Fibroblast of peridontal ligament (primary cell): ENCODE results near the gene TSC22D3.

Source experiments
- DNase-seq: peaks from one replicate; pipeline ENCODE4 v3.0.0-alpha.2; 2010; ENCODE audit errors: extremely low read depth

The TSC22D3 gene

GRCh38 chrX:107760304-107761077 is 15.1 kb downstream of the TSC22D3 start:
- DNase-seq, result no peak

- DNase-seq, result no peak
Observed at GRCh38 chrX:107758231-107758766, 17.3 kb downstream of the TSC22D3 start.

GRCh38 chrX:107755721-107756120 is 19.9 kb downstream of the TSC22D3 start:
- DNase-seq, result no peak

DNA sequence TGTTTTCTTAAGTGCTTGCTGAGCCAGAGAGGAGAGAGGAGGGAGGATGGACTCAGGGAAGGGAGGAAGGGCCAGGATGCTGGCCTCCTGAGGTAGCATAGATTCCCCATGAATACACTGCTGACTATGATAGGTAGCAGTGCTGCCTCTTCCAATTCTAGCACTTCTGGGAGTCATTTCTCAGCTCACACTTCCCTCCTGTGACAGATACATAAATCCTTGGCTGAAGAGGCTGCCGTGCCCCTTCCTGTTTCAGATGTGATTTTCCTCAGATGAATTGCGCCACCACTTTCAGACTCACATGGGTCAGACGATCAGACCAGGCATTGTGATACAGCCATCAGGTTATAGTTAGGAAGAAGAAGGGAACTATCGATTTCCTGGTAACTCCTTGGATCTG is 22.4 kb downstream of the TSC22D3 start:
- no peak for DNase-seq

GRCh38 chrX:107752714-107753113 is 22.9 kb downstream of the TSC22D3 start:
- DNase-seq, result no peak

GRCh38 chrX:107752043-107752442 is 23.5 kb downstream of the TSC22D3 start:
- DNase-seq, result no peak

DNA sequence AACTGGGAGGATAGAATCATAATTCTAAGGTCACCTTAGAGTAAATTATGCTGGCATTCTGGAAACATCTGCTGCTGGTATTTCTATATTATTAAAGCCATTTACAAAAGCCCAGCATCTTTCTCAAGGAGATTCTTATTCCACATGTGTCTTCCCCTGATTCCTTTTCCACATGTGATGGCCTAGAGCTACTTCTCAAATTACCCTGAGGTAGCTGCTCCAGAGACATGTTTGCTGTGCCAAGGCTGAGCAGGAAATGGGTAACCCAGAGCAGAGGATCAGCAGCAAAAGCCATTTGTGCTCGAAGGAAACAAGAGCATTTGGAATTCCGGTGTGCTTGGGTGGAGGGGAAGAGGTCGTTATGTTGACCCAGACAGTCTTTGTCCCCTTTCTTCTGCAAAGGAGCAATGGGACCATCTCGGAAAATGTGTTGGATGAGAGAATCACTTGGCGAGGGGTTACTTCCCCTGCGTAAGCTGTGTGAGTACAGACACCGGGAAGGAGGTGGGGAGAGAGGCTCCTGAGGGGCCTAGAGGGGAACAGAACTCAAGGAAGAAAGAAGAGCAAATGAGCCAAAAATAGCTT is 24.6 kb downstream of the TSC22D3 start:
- no peak for DNase-seq

DNA sequence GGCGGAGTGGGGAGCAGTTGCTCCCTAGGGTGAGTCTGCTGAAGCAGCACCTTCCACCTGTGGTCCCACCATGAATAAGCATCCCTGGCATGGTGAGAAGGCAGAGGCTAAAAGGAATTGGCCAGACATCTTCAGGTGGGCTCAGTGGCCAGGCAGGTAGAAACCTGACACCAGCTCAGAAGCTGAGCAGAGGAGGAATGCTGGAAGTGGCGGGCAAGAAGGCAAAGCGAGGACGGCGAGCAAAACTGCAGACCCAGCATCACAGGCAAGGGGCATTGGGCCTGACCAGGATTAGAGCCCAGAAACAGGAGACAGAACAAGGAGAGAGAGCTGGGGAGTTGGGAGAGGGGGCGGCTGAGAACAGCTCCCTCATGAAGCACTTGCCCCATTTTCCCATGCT is 25.3 kb downstream of the TSC22D3 start:
- DNase-seq, result no peak

GRCh38 chrX:107748506-107748905 is 27.1 kb downstream of the TSC22D3 start:
- DNase-seq, result no peak

- peak; percentile 53 for DNase-seq
Observed at GRCh38 chrX:107747596-107748161, 27.9 kb downstream of the TSC22D3 start.

- no peak for DNase-seq
Observed at GRCh38 chrX:107744868-107745267, 30.7 kb downstream of the TSC22D3 start.

GRCh38 chrX:107743995-107744394 is 31.6 kb downstream of the TSC22D3 start:
- no peak for DNase-seq

DNA sequence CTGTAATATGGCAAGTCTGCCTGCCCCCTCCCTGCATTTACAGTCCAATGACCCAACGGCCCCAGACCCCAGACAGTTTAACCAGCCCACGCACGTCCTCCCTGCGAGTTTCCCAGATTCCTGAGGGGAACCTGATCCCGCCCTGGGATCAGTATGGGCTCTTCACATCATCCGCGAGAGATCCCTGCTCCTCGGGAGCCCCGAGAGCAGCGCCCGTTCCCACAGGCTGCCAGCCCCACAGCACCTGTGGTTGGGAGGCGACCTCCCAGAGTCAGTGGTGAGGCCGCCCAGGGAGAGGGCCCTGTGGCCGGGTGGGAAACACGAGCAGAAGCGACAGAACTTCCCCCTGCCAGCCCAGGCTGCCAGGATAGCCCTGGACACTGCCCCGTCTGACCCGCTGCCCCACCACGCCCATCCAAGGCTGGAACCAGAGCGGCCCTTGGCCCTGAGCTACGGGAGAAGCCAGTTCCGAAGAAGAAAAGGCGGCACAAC is 32.8 kb downstream of the TSC22D3 start:
- DNase-seq, result no peak

DNA sequence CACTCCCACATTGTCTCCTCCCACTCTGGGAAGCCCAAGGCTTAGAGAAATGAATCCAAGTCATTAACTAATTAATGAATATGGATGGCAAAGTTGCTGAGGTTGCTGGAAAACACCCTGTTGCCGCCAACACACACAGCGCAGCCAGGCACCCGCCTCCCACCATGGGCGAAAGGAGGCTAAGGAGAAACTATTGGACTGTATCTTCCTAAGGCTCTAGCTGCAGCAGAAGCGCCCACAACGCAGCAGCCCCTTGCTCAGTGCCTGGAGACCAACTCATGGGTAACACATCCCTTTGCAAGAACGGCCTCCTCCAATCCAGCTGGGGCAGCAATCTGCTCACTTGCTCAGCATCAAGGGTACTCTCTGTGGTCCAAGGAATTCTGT is 34.2 kb downstream of the TSC22D3 start:
- no peak for DNase-seq

DNA sequence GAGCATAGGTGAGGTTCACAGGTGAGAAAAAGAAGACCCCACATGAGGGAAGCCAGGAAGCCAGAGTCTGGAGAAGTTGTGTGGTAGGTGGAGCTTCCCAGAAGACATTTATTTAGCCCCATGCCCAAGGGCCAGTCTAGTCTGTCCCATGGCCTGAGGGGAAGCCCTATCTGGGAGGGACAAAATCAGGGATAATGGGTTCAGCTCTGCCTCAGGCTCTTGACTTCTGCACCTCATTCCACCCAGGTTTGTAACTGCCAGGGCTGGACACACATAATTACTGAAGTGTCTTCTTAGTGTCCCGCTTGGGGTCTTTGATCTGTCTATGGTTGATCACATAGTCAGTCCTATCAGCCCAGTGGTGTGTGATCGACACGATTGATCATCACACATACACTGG is 36.0 kb downstream of the TSC22D3 start:
- DNase-seq, result no peak

GRCh38 chrX:107738768-107739167 is 36.8 kb downstream of the TSC22D3 start:
- no peak for DNase-seq

DNA sequence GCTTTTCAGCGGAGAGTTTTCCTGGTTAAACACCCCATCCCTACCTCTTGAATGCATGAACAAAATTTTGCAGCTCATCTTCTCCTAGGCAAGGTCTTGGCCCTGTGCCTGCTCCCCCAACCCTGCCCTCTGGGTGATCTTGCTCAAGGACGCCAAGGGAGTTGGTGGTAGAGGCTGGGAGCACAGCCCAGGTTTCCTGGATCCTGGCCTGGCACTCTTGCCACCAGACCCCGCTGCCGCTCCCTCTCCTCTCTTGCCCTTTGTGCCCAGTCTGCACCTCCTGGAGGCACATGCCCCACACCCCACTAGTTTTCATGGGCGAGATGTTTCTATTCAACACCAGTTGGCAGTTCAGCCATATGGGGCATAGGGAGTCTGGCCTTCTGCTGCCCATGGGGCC is 37.3 kb downstream of the TSC22D3 start:
- DNase-seq, result no peak

GRCh38 chrX:107736781-107737531 is 38.6 kb downstream of the TSC22D3 start:
- DNase-seq, result no peak

DNA sequence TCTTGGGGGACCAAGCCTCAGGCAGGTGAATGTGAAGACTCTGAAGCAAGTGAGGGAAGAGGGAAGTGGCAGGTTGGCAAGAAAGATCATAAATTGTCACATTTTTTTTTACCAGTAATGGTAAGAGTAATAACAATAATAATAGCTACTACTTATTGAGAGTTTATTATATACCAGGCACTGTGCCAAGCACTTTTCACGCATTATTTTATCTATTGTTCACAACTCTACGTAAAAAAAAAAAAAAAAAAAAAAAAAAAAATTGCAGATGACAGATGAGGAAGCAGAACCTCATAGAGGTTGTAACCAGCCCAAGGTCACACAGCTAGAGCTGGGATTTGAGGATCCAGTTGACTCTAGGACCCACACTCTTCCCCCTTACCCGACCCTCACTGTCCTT is 40.9 kb downstream of the TSC22D3 start:
- DNase-seq, result no peak

- DNase-seq, result no peak
Observed at GRCh38 chrX:107733686-107734085, 41.9 kb downstream of the TSC22D3 start.

DNA sequence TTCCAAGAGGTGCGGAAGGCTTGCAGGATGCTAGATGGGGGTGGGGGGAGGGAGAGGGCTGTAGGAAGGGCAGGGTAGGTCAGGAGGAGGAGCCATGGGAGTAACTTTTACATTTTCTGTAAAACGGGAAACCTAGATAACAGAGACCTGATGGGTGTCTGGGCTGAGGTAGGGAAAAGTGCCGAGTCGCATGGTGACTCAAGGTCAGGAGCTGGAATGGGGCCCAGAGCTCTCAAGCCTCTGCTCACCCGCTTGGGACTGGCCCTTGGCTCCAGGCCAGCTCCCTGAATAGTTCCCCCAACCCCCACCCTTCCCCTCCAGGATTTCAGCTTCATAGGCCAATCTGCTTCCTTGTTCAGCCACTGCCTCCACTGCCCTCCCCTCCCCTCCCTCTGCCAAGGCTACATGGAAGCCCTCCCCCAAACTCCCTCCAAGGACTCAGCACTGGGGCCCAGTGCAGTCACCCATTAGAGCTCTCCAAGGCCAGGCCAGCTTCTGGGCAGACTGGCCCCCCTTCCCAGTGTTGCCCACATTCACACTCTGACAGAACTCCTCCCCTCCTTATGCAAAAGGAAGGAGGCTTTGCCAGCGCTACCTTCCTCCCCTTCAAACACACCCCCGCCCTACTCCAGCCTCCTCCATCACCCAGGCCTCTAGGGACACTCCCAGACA is 43.6 kb downstream of the TSC22D3 start:
- peak; percentile 35 for DNase-seq
